Mesothelial cell of epicardium (in vitro differentiated cells): ENCODE measurements around the gene MEN1. TPM values are rescaled to one million over a fixed set of nuclear protein-coding genes. Genes with fewer than 3 reads are reported as not detected.

Experiments used
- DNase-seq, 2 experiments: peaks; one replicate each; pipeline ENCODE4 v3.0.0; 2021; ENCODE audit warnings: low spot score in 2 of 2; ENCODE audit not compliant: unreplicated experiment in 2 of 2
- H3K27ac Mint-ChIP-seq: 2 replicates; pipeline ENCODE4 v1.8.0; 2021; ENCODE audit warnings: mixed read lengths
- H3K27me3 Mint-ChIP-seq: 2 replicates; pipeline ENCODE4 v1.8.0; 2021; ENCODE audit warnings: low read depth, mixed read lengths
- H3K36me3 Mint-ChIP-seq: 2 replicates; pipeline ENCODE4 v1.8.0; 2021; ENCODE audit warnings: mixed read lengths
- H3K4me1 Mint-ChIP-seq: 2 replicates; pipeline ENCODE4 v1.8.0; 2021; ENCODE audit warnings: mixed read lengths
- H3K4me3 Mint-ChIP-seq: 2 replicates; pipeline ENCODE4 v1.8.0; 2021; ENCODE audit warnings: mild to moderate bottlenecking, moderate library complexity, mixed read lengths
- H3K9me3 Mint-ChIP-seq: 2 replicates; pipeline ENCODE4 v1.8.0; 2021; ENCODE audit warnings: mixed read lengths
- total RNA-seq: library from RNA; stranded (reverse); gene quantifications from 3 replicates; pipeline ENCODE4 v1.2.1, GENCODE V29; 2021
- TF ChIP-seq, protein P1 (sequence below): fragments of 200-600 bp; sonication (generic); IDR thresholded peaks from one replicate; pipeline ENCODE4 v1.5.0; 2021; ENCODE audit warnings: antibody characterized with exemption; ENCODE audit not compliant: unreplicated experiment

MEN1 gene
- total RNA-seq, 1 donor from 2014 or later: 45.4 TPM

DNA sequence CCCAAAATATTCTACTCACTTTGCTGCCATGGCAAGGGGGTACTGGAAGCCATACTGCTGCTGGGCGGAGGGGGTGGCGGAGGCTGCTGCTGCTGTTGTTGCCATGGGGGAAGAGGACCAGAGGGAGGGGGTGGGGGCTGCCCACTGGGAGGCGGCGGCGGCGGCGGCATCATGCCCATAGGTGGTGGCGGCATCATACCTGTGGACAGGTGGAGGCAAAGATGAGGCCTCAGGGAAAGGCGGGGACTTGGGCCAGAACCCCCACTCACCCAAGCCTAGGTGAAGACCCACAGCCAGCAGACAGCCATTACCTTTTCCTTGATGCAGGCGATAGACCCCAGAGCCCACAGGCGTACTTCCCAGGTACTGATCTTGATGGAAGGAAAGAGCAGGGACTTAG, 43.5 kb downstream of the MEN1 start:
- no peak for DNase-seq
- TF ChIP-seq, protein P1, sequence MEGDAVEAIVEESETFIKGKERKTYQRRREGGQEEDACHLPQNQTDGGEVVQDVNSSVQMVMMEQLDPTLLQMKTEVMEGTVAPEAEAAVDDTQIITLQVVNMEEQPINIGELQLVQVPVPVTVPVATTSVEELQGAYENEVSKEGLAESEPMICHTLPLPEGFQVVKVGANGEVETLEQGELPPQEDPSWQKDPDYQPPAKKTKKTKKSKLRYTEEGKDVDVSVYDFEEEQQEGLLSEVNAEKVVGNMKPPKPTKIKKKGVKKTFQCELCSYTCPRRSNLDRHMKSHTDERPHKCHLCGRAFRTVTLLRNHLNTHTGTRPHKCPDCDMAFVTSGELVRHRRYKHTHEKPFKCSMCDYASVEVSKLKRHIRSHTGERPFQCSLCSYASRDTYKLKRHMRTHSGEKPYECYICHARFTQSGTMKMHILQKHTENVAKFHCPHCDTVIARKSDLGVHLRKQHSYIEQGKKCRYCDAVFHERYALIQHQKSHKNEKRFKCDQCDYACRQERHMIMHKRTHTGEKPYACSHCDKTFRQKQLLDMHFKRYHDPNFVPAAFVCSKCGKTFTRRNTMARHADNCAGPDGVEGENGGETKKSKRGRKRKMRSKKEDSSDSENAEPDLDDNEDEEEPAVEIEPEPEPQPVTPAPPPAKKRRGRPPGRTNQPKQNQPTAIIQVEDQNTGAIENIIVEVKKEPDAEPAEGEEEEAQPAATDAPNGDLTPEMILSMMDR: no peak
- Mint-ChIP-seq H3K36me3 (peaks cover 48% of the 10 kb centered on the region), H3K4me1 (peaks cover 2% of the 10 kb centered on the region), H3K9me3 (no peaks in the 10 kb centered on the region), H3K27me3 (no peaks in the 10 kb centered on the region), H3K27ac (no peak overlapping the region), H3K4me3 (no peak overlapping the region)

DNA sequence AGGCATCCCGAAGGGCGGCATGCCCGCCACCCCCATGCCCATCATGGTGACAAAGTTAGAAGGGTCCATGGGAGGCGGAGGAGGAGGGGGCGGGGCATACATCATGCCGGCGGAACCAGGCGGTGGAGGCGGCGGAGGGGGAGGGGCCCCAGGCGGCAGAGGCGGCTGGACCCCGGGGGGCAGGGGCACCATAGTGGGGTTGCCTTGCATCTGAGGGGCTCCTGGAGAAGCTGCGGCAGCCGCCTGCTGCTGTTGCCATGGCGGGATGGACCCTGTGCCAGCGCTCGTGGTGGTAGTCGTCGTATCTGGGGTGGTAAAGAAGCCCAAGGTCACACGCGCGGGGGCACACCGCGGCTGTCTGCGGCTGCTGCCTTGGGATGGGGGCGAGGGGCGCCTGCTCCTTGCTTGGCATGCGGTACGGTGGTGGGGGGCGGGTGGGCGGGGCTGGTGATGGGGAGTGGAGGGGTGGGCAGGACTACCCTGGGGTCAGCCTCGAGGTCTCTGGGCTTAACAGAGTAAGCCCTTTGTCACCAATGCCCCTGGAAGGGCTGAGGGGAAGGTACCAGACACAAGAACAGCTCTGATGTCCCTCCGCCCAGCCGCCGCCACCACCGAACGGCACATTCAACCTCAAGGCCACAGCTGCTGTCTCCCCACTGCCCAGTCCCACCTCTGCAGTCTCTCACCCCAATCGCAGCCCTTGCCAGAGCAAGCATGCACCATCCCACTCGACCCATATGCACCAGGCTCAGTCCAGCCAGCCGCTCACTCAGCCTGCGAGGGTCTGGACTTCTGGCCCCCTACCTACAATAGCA, 44.3 kb downstream of the MEN1 start:
- TF ChIP-seq, protein P1: no peak
- Mint-ChIP-seq H3K36me3 (peaks cover 42% of the 10 kb centered on the region), H3K4me1 (peaks cover 2% of the 10 kb centered on the region), H3K27me3 (no peaks in the 10 kb centered on the region), H3K4me3 (no peak overlapping the region), H3K27ac (no peak overlapping the region), H3K9me3 (no peaks in the 10 kb centered on the region)
- no peak for DNase-seq

- H3K4me3 Mint-ChIP-seq: no peak overlapping the region
- peaks cover 5% of the 10 kb centered on the region for H3K4me1 Mint-ChIP-seq
- no peaks in the 10 kb centered on the region for H3K9me3 Mint-ChIP-seq
- TF ChIP-seq, protein P1: peak; percentile 8
- H3K27ac Mint-ChIP-seq: no peak overlapping the region
- DNase-seq: no peak
- no peaks in the 10 kb centered on the region for H3K27me3 Mint-ChIP-seq
- peaks cover 36% of the 10 kb centered on the region for H3K36me3 Mint-ChIP-seq
Observed at GRCh38 chr11:64765291-64765850, 45.0 kb downstream of the MEN1 start.

- Mint-ChIP-seq H3K27me3 (no peaks in the 10 kb centered on the region), H3K4me1 (peaks cover 11% of the 10 kb centered on the region), H3K36me3 (peaks cover 33% of the 10 kb centered on the region), H3K27ac (peak overlapping the region; percentile 37), H3K4me3 (no peak overlapping the region), H3K9me3 (no peaks in the 10 kb centered on the region)
- TF ChIP-seq, protein P1: no peak
- no peak for DNase-seq
Observed at GRCh38 chr11:64764753-64765152, 45.6 kb downstream of the MEN1 start.

- H3K27me3 Mint-ChIP-seq: no peaks in the 10 kb centered on the region
- H3K4me1 Mint-ChIP-seq: peaks cover 17% of the 10 kb centered on the region
- H3K4me3 Mint-ChIP-seq: no peak overlapping the region
- H3K36me3 Mint-ChIP-seq: peaks cover 27% of the 10 kb centered on the region
- DNase-seq: no peak
- peak overlapping the region; percentile 33 for H3K27ac Mint-ChIP-seq
- H3K9me3 Mint-ChIP-seq: no peaks in the 10 kb centered on the region
- TF ChIP-seq, protein P1: no peak
Observed at GRCh38 chr11:64764040-64764611, 46.2 kb downstream of the MEN1 start.
